Activated CD8-positive, alpha-beta memory T cell treated with anti-CD3 and anti-CD28 coated beads, Interleukin-2, amount 50 U/mL, for 1 hour (primary cell): Measurements from ENCODE around the gene POLR1A.

ENCODE experiments used
- DNase-seq: peaks from one replicate; pipeline ENCODE4 v3.0.0-alpha.2; 2020; ENCODE audit errors: extremely low read depth

POLR1A gene

GRCh38 chr2:86037795-86038192 is 67.9 kb downstream of the POLR1A start:
- DNase-seq, result no peak

GRCh38 chr2:86037141-86037794 is 68.4 kb downstream of the POLR1A start:
- no peak for DNase-seq

DNA sequence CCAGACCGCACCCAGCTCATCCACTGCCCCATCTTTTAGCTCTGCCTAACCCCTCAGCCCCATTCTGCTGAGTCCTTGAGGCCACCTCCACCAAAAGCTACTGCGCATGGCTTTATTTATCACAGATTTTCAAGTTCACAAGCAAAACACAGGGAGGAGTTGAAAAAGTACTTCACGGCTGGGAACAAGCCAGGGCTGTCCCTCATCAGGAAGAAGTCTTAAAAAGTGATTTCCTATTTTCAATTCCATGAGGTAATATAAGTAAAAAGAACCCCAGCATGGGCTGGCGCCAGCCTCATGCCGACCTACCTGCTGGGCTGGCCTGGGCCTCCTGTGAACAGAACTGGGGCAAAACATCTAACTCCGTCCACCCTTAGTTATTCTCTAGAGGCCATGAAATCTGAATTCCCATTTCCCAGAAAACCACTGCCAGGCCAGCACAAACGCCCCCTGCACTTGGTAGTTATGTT is 69.0 kb downstream of the POLR1A start:
- DNase-seq, result no peak

DNA sequence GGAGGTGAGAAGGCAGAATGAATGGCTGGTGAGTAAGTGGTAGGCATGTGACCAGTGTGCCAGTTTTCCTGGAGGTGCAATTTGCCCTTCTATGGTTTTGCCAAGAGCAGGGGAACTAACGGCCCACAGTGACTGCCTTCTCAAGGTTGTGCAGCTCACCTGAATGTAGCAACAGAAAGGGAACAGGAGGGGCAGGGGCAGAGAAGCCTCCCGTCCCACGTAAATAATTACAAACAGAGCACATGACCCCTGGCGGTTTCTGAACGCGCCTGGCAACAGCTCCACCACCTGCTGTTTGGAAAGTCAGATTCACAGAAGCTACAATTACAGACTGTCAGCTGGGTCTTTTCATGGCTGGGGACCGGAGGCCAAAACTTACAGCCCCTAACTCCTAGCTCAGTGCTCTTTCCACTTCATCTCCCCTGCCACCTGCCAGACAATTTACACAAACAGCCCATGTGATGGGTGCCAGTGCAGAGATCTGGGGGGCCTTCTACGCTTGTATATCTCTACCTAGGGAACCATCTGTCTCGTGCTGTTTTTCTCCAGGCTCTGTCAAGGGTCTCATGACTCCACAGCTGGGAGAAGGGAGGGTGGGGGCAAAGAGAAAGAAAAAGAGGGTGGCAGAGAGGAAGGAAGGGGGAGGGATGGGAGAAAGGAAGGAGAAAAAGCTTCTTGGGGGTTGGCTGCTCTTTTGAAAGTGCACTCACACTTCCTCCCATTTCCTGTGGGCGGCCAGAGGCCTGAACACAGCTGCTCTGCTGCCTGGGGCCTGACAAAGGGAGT is 69.6 kb downstream of the POLR1A start:
- DNase-seq, result no peak

DNA sequence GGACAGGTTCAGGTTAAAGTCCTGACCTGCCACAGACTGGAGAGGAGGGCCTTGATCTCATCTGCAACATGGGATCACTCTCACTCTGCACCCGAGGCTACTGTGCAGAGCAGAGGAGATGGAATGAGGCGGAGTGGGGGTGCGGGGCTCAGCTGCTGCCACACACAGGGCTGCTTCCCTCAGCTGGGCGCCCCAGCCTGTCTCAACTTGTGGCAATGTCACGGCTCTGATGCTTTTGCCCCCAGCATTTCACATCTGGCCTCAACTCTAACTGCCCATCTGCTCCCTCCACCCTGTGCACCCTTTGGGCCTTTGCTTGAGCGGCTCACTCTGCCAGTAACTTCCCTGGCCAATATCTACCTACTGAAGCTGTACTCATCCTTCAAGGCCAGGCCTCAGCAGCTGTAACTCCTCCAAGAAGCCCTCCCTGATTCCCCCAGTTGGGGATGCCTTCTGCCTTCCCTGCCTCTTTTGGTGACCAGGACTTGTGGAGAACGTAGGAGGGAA is 70.3 kb downstream of the POLR1A start:
- no peak for DNase-seq

- no peak for DNase-seq
Observed at GRCh38 chr2:86033751-86034692, 71.7 kb downstream of the POLR1A start.

GRCh38 chr2:86032861-86033595 is 72.7 kb downstream of the POLR1A start:
- no peak for DNase-seq

- no peak for DNase-seq
Observed at GRCh38 chr2:86031606-86032005, 74.1 kb downstream of the POLR1A start.

DNA sequence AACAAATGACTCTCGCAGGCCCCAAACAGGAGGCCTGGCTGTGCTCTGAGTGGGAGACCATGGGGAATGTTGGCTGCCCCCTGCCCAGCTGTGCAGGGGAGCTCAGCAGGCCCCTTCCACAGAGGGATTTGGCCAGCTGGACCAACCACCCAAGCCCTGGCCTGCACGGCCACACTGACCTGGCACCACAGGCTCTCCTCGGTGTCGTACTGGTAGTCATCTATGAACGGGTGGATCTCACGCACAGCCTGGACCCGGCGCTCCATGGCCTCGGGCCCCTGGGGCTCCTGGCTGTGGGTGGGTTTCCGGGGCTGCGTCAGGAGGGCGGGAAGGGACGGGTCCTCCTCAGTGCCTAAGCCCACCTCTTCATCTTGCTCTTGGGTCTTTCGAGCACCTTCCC is 74.5 kb downstream of the POLR1A start:
- DNase-seq, result no peak

GRCh38 chr2:86029873-86030272 is 75.8 kb downstream of the POLR1A start:
- no peak for DNase-seq

DNA sequence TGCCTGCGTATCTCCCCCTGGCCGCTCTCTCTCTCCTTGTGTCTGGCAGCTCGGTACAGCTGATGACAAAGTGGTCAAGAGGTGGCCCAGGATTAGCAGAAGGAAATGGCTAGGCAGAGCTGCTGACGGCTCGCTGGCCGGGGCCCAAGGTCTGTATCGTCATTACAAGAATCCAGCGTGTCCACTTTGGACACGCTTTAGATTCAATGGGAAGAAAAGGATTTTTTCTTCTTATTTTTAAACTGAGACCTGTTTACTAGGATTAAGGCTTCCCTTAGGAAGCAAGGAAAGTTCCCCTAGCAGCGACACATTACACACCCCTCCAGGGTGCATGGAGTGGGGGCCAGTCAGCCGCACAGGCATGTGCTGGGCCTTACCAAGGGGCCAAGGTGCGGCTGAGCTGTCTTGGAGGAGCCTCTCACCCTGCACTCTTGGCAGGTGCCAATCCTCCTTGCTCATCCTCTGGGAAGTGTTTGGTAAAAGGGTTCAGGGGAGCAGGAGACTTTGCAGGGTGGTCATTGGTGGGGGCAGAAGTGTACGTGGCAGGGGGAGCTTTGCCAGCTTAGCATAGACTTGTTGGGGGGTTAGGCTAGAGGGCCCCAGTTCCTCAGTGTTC is 76.8 kb downstream of the POLR1A start:
- DNase-seq, result no peak

DNA sequence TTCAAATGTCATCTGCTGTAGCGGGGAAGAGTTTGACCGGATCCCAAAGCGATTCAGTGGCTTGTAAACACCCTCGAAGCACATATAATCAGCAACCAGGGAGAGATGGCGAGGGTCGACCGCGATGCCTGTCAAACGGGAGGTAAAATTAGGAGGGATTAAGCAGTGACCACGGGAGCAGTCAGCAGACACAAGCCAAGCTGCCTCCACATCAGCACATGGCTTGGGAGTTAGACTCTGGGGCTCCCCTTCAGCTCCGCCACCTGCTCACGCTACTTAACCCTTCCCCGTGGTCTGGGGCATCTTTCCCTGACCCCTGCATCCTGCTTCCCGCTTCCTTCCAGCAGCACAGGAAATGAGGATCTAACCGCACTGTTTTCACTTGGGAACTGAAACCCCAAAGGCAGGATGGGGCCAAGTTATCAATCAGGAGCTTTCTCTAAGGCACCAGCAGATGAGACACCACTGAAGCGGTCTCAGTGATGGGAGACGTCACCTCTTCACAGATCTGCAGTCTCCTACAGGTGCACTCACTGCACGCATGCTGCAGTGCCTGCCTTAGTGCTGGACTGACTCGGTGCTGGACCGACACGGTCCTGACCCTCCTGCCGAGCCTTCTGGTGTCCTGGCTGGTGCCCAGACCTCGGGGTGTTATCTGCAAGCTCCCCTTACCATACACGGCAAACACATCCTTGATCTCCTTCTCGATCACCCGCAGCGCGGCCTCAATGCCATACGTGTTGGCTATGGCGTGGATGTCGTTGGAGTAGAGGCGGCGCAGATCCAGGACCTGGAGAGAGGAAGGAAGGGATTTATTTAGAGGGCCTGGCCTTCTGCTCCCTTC is 77.5 kb downstream of the POLR1A start:
- no peak for DNase-seq

- no peak for DNase-seq
Observed at GRCh38 chr2:86027196-86027921, 78.3 kb downstream of the POLR1A start.

- no peak for DNase-seq
Observed at GRCh38 chr2:86026744-86027065, 79.0 kb downstream of the POLR1A start.

GRCh38 chr2:86025976-86026743 is 79.5 kb downstream of the POLR1A start:
- DNase-seq, result no peak

- no peak for DNase-seq
Observed at GRCh38 chr2:86025229-86025820, 80.4 kb downstream of the POLR1A start.

DNA sequence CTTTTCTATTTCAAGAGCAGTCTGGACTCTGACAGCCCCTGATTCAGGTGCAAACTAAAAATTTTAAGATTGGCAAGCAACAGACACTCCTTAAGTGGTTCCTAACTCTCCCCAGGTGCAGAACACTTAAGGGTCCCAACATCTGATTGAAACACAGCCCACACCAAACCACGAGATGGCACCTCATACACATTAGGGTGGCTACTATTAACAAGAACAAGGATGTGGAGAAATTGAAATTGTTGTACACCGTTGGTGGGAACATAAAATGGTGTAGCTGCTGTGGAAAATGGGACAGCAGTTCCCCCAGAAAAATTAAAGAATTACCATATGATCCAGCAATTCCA is 82.3 kb downstream of the POLR1A start:
- DNase-seq, result no peak

GRCh38 chr2:86022661-86023365 is 82.9 kb downstream of the POLR1A start:
- DNase-seq, result no peak
